HepG2 (cell line): ENCODE measurements around the gene TYMS. TPM values are rescaled to one million over a fixed set of nuclear protein-coding genes. Genes with fewer than 3 reads are reported as not detected.

ENCODE experiments used
- ARNTL ChIP-seq: sonication (generic); formaldehyde crosslinking; IDR thresholded peaks from 2 replicates; pipeline ENCODE4 v1.4.0; 2020; ENCODE audit warnings: mild to moderate bottlenecking, missing genetic modification reagents
- CCDC6 ChIP-seq: sonication (generic); formaldehyde crosslinking; IDR thresholded peaks from 2 replicates; pipeline ENCODE4 v1.8.1; 2022; ENCODE audit warnings: mild to moderate bottlenecking, missing genetic modification reagents, moderate library complexity
- EZH2 ChIP-seq: conservative IDR thresholded peaks from 2 replicates; pipeline ENCODE4 v1.6.1; 2012; ENCODE audit warnings: mild to moderate bottlenecking, low read depth, low read length, moderate library complexity
- FOXC1 ChIP-seq: sonication (generic); formaldehyde crosslinking; IDR thresholded peaks from 2 replicates; pipeline ENCODE4 v1.8.0; 2022; ENCODE audit warnings: mild to moderate bottlenecking, missing genetic modification reagents, borderline replicate concordance
- HNRNPLL ChIP-seq: fragments of 200-400 bp; formaldehyde crosslinking; IDR thresholded peaks from 2 replicates; pipeline ENCODE4 v1.6.1; 2017; ENCODE audit warnings: mild to moderate bottlenecking, low read depth, low read length; ENCODE audit not compliant: poor library complexity, severe bottlenecking
- REL ChIP-seq: sonication (generic); formaldehyde crosslinking; conservative IDR thresholded peaks from 2 replicates; pipeline ENCODE4 v1.8.0; 2022; ENCODE audit warnings: mild to moderate bottlenecking, missing genetic modification reagents, moderate library complexity
- SKI ChIP-seq: fragments of 450-650 bp; IDR thresholded peaks from one replicate; pipeline ENCODE4 v1.6.1; 2018; ENCODE audit warnings: mild to moderate bottlenecking; ENCODE audit not compliant: partially characterized antibody
- SMAD9 ChIP-seq: sonication (generic); formaldehyde crosslinking; IDR thresholded peaks from 2 replicates; pipeline ENCODE4 v1.5.1; 2020; ENCODE audit warnings: mild to moderate bottlenecking, missing genetic modification reagents
- SNAPC2 ChIP-seq: sonication (generic); formaldehyde crosslinking; IDR thresholded peaks from 2 replicates; pipeline ENCODE4 v1.8.1; 2022; ENCODE audit warnings: mild to moderate bottlenecking, missing genetic modification reagents
- SP140L ChIP-seq: sonication (generic); formaldehyde crosslinking; IDR thresholded peaks from 2 replicates; pipeline ENCODE4 v1.4.0; 2020; ENCODE audit warnings: missing genetic modification reagents, borderline replicate concordance
- ZC3H13 ChIP-seq: sonication (generic); formaldehyde crosslinking; IDR thresholded peaks from 2 replicates; pipeline ENCODE4 v1.8.1; 2023; ENCODE audit warnings: mild to moderate bottlenecking, missing genetic modification reagents, moderate library complexity
- ZKSCAN8 ChIP-seq: IDR thresholded peaks from 2 replicates; pipeline ENCODE4 v1.6.1; 2016; ENCODE audit warnings: borderline replicate concordance, missing genetic modification reagents, missing compliant biosample characterization
- ZNF546 ChIP-seq: sonication (generic); formaldehyde crosslinking; conservative IDR thresholded peaks from 2 replicates; pipeline ENCODE4 v1.8.1; 2023; ENCODE audit warnings: mild to moderate bottlenecking, missing genetic modification reagents
- ZNF644 ChIP-seq: IDR thresholded peaks from 2 replicates; pipeline ENCODE4 v1.6.1; 2016; ENCODE audit warnings: low read depth
- ZNF776 ChIP-seq: sonication (generic); formaldehyde crosslinking; IDR thresholded peaks from 2 replicates; pipeline ENCODE4 v1.4.0; 2020; ENCODE audit warnings: mild to moderate bottlenecking, missing genetic modification reagents
- polyA plus RNA-seq, 8 experiments: library from polyadenylated mRNA; depleted of rRNA in 3 of 8; stranded (reverse) in 7 of 8; unstranded in 1 of 8; fragments of >200 nt; fragmentation: Illumina TruSeq in 4 of 8; extraction: Trizol in 4 of 8; gene quantifications; 2 replicates each; pipeline versions ENCODE4 v1.2.1 to v1.2.3, GENCODE V29; 2011 to 2016; ENCODE audit warnings: low read depth in 4 of 8, missing spikeins in 1 of 8, mixed read lengths in 1 of 8; ENCODE audit not compliant: insufficient read depth in 1 of 8
- total RNA-seq, 5 experiments: library from RNA; depleted of rRNA; stranded (reverse); fragments of >200 nt; fragmentation: Illumina TruSeq; extraction: Trizol; gene quantifications; 2 replicates each; pipeline ENCODE4 v1.2.3, GENCODE V29; 2016; ENCODE audit warnings: low read depth in 1 of 5
- TF ChIP-seq, protein P1 (sequence below): sonication (generic); formaldehyde crosslinking; IDR thresholded peaks from 2 replicates; pipeline ENCODE4 v1.4.0; 2020; ENCODE audit warnings: missing genetic modification reagents, borderline replicate concordance
- TF ChIP-seq, protein P2 (sequence below): sonication (generic); formaldehyde crosslinking; IDR thresholded peaks from 2 replicates; pipeline ENCODE4 v1.8.0; 2022; ENCODE audit warnings: mild to moderate bottlenecking, missing genetic modification reagents
- TF ChIP-seq, protein P3 (sequence below): sonication (generic); formaldehyde crosslinking; IDR thresholded peaks from 2 replicates; pipeline ENCODE4 v1.5.0; 2020; ENCODE audit warnings: mild to moderate bottlenecking, missing genetic modification reagents, borderline replicate concordance

The TYMS gene
- total and polyA plus RNA-seq, 2 of the 13 experiments (the other 11 are each of a cell fraction or from before 2014, with no cell fraction given) = 80.1 to 106 TPM

DNA sequence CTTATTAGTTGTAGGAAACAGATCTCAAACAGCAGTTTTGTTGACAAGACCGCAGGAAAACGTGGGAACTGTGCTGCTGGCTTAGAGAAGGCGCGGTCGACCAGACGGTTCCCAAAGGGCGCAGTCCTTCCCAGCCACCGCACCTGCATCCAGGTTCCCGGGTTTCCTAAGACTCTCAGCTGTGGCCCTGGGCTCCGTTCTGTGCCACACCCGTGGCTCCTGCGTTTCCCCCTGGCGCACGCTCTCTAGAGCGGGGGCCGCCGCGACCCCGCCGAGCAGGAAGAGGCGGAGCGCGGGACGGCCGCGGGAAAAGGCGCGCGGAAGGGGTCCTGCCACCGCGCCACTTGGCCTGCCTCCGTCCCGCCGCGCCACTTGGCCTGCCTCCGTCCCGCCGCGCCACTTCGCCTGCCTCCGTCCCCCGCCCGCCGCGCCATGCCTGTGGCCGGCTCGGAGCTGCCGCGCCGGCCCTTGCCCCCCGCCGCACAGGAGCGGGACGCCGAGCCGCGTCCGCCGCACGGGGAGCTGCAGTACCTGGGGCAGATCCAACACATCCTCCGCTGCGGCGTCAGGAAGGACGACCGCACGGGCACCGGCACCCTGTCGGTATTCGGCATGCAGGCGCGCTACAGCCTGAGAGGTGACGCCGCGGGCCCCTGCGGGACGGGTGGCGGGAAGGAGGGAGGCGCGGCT, at the start of gene TYMS (continued):
- TF ChIP-seq, protein P1, sequence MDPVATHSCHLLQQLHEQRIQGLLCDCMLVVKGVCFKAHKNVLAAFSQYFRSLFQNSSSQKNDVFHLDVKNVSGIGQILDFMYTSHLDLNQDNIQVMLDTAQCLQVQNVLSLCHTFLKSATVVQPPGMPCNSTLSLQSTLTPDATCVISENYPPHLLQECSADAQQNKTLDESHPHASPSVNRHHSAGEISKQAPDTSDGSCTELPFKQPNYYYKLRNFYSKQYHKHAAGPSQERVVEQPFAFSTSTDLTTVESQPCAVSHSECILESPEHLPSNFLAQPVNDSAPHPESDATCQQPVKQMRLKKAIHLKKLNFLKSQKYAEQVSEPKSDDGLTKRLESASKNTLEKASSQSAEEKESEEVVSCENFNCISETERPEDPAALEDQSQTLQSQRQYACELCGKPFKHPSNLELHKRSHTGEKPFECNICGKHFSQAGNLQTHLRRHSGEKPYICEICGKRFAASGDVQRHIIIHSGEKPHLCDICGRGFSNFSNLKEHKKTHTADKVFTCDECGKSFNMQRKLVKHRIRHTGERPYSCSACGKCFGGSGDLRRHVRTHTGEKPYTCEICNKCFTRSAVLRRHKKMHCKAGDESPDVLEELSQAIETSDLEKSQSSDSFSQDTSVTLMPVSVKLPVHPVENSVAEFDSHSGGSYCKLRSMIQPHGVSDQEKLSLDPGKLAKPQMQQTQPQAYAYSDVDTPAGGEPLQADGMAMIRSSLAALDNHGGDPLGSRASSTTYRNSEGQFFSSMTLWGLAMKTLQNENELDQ (CRISPR knock-in tag) = no peak
- 0 out of 2 replicates have a peak, but pooled peaks have one; percentile 2 for TF ChIP-seq REL (CRISPR knock-in tag)
- peak; percentile 30 for TF ChIP-seq ZNF546 (CRISPR knock-in tag)
- TF ChIP-seq SKI = no peak
- no peak for TF ChIP-seq FOXC1 (CRISPR knock-in tag)
- TF ChIP-seq, protein P2, sequence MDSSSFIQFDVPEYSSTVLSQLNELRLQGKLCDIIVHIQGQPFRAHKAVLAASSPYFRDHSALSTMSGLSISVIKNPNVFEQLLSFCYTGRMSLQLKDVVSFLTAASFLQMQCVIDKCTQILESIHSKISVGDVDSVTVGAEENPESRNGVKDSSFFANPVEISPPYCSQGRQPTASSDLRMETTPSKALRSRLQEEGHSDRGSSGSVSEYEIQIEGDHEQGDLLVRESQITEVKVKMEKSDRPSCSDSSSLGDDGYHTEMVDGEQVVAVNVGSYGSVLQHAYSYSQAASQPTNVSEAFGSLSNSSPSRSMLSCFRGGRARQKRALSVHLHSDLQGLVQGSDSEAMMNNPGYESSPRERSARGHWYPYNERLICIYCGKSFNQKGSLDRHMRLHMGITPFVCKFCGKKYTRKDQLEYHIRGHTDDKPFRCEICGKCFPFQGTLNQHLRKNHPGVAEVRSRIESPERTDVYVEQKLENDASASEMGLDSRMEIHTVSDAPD (CRISPR knock-in tag) = no peak
- TF ChIP-seq ZNF644 (CRISPR knock-in tag) = no peak
- no peak for TF ChIP-seq HNRNPLL
- TF ChIP-seq EZH2 = no peak
- TF ChIP-seq ZNF776 (CRISPR knock-in tag) = peak; percentile 73
- TF ChIP-seq ZC3H13 (CRISPR knock-in tag) = 0 out of 2 replicates have a peak, but pooled peaks have one; percentile 30
- 0 out of 2 replicates have a peak, but pooled peaks have one; percentile 57 for TF ChIP-seq SNAPC2
- 0 out of 2 replicates have a peak, but pooled peaks have one; percentile 6 for TF ChIP-seq ARNTL
- TF ChIP-seq, protein P3, sequence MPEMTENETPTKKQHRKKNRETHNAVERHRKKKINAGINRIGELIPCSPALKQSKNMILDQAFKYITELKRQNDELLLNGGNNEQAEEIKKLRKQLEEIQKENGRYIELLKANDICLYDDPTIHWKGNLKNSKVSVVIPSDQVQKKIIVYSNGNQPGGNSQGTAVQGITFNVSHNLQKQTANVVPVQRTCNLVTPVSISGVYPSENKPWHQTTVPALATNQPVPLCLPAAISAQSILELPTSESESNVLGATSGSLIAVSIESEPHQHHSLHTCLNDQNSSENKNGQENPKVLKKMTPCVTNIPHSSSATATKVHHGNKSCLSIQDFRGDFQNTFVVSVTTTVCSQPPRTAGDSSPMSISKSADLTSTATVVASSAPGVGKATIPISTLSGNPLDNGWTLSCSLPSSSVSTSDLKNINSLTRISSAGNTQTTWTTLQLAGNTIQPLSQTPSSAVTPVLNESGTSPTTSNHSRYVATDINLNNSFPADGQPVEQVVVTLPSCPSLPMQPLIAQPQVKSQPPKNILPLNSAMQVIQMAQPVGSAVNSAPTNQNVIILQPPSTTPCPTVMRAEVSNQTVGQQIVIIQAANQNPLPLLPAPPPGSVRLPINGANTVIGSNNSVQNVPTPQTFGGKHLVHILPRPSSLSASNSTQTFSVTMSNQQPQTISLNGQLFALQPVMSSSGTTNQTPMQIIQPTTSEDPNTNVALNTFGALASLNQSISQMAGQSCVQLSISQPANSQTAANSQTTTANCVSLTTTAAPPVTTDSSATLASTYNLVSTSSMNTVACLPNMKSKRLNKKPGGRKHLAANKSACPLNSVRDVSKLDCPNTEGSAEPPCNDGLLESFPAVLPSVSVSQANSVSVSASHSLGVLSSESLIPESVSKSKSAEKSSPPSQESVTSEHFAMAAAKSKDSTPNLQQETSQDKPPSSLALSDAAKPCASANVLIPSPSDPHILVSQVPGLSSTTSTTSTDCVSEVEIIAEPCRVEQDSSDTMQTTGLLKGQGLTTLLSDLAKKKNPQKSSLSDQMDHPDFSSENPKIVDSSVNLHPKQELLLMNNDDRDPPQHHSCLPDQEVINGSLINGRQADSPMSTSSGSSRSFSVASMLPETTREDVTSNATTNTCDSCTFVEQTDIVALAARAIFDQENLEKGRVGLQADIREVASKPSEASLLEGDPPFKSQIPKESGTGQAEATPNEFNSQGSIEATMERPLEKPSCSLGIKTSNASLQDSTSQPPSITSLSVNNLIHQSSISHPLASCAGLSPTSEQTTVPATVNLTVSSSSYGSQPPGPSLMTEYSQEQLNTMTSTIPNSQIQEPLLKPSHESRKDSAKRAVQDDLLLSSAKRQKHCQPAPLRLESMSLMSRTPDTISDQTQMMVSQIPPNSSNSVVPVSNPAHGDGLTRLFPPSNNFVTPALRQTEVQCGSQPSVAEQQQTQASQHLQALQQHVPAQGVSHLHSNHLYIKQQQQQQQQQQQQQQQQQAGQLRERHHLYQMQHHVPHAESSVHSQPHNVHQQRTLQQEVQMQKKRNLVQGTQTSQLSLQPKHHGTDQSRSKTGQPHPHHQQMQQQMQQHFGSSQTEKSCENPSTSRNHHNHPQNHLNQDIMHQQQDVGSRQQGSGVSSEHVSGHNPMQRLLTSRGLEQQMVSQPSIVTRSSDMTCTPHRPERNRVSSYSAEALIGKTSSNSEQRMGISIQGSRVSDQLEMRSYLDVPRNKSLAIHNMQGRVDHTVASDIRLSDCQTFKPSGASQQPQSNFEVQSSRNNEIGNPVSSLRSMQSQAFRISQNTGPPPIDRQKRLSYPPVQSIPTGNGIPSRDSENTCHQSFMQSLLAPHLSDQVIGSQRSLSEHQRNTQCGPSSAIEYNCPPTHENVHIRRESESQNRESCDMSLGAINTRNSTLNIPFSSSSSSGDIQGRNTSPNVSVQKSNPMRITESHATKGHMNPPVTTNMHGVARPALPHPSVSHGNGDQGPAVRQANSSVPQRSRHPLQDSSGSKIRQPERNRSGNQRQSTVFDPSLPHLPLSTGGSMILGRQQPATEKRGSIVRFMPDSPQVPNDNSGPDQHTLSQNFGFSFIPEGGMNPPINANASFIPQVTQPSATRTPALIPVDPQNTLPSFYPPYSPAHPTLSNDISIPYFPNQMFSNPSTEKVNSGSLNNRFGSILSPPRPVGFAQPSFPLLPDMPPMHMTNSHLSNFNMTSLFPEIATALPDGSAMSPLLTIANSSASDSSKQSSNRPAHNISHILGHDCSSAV (CRISPR knock-in tag) = no peak
- TF ChIP-seq CCDC6 = no peak; the same call in 1 of the 2 replicates
- TF ChIP-seq ZKSCAN8 = no peak
- TF ChIP-seq SMAD9 (CRISPR knock-in tag) = no peak
- TF ChIP-seq SP140L (CRISPR knock-in tag) = no peak
